GM18858 (cell line): ENCODE data around the gene ALK.

ENCODE experiments used
- ATAC-seq: cut with Tn5 transposase; IDR thresholded peaks from one replicate; pipeline ENCODE4 v1.9.1; 2021; ENCODE audit not compliant: unreplicated experiment

Gene ALK

DNA sequence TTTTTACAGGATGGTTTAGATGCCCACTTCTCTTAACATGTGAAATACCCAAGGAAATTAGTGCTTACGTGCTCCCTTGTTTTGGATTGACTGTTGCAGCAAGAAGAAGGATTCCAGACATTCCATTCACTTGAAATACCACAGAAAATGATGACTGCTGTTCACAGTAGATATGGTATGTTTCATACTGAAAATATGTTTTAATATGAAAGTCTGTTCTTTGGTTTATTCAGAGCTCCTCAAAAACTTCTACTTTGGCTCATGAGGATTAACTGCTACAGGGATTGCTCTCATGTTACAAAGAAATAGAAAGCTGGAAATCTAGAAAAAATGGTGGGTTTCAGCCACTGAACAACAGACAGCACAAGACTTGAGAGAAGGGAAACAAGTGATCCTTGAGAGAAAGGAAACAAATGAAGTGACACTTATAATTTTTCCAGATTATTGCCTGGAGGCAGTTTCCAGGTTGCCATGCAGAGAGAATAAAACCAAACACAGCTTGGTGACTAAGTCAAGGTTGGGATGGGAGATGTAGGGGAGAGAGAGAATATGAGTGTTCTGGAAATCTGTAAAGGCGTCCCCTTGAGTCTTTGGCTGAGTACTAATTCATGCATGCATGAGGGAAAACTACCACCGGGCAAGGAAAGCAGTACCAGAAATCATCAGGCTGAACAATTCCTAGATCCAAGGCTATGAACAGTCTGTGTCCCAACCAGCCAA, 458.0 kb downstream of the ALK start:
- ATAC-seq: no peak

DNA sequence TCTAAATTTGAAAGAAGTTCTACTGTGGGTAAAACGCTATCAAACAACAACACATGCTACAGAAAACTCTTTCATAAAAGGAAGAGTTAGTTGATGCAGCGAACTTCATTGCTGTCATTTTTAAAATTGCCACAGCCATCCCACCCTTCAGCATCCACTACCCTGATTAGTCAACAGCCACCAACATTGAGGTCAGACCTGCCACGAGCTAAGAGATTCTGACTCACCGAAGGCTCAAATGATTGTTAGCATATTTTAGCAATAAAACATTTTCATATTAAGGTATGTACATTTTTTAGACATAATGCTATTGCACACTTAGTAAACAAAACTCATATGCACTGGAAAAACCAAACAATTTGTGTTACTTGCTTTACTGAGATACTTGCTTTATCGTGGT, 459.1 kb downstream of the ALK start:
- no peak for ATAC-seq

DNA sequence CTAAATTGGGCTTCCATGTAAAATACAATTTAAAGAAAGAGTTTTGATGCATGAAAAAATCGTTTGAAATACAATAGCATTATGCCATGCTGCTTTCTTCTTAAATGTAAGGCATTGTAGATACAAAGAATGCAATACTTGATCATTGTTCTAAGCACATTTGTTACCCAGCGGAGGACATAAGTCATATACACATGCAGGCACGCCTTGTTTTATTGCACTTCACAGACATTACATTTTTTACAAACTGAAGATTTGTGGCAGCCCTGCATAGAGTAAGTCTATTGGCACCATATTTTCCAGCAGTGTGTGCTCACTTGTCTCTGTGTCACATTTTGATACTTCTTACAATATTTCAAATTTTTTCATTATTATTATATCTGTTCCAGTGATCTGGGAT, 461.2 kb downstream of the ALK start:
- no peak for ATAC-seq

DNA sequence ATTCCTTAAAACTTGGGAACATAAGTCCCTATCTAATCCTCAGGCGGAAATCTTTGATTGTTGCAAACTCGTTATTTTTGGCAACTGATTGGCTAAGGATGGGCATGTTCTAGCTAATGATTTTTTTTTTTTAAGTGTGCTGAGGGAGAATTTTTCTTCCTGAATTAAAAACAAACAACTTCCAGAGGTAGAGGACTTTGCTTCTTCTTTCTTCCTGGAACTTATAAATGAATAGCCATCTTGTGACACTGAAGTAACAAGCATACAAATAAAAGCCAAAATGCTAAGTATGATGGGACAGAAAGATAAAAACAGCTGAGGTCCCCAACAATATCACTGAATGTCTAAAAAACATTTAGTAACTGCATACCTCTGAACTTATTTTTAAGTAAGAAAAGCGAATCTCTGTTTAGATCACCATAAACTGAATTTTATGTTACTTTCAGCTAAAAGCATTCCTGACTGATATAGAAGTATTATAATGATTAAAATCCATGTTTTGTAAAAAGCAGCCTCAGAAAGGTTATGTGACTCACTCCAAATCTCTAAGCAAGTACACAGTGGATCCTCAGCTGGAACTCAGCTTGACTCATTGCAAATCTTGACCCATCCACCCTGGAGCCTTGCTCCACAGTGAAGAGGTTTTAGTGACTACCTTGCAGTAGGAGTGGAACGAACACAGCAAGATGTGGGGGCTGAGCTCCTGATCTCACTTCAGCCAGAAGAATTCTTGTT, 461.8 kb downstream of the ALK start:
- no peak for ATAC-seq

DNA sequence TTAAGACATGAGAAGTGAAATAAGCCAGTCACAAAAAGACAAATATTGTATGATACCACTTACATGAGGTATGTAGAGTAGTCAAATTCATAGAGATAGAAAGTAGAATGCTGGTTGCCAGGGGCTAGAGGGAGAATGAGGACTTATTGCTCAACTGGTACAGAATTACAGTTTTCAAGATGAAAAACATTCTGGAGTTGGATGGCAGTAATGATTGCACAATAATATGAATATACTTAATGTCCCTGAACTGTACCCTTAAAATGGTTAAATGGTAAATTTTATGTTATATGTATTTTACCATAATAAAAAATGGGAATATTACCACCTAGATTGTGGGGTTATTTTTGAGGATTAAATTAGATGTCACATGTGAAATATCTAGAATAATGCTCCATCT, 465.0 kb downstream of the ALK start:
- ATAC-seq: no peak

DNA sequence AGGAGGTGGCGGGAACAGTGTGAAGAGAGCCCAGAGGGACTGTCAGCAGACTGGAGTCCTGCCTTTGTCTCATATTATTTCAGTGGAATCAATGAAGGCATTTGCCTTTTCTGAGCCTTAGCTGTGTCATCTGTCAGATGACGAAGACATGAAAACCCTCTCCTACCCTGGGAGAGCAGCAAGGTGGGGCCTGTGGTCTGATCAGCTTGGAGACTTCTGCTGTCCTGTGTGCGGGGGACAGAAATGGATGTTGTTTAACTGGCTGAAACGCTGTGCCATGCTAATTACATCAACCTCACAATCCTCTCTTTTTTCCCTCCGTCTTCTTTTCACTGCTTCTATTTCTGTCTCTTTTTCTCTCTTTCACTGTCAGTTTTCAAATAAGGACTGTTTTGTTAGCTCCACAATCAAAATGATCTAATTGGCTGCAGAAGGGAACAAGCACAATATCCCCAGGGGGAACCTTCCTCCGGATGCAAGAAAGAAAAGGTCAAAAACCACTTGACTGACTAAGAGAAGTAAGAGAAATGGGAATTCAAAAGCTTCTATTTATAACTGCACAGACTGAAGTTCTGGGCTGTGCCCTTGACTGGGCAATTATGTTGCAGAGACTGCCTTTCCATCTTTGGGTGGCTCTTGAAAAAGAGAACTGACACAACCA, 466.1 kb downstream of the ALK start:
- ATAC-seq: no peak

DNA sequence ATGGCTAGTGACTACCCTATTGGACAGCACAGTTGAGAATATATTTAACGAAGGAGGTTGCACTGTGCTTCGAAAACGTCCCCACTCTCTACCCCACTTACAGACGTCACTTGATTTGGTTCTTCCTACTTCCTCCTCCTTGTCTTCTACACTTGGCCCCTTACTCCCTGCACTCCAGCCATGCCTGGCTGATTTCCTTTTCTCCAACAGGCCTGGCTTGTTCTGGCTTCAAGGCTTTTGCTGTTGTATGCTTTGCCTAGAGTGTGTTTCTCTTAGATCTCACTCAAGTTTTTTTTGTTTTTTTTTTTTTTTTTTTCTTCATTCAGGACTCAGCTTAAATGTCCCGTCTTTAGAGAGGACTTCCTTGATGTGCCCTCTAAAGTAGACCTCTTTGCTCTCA, 469.4 kb downstream of the ALK start:
- no peak for ATAC-seq

DNA sequence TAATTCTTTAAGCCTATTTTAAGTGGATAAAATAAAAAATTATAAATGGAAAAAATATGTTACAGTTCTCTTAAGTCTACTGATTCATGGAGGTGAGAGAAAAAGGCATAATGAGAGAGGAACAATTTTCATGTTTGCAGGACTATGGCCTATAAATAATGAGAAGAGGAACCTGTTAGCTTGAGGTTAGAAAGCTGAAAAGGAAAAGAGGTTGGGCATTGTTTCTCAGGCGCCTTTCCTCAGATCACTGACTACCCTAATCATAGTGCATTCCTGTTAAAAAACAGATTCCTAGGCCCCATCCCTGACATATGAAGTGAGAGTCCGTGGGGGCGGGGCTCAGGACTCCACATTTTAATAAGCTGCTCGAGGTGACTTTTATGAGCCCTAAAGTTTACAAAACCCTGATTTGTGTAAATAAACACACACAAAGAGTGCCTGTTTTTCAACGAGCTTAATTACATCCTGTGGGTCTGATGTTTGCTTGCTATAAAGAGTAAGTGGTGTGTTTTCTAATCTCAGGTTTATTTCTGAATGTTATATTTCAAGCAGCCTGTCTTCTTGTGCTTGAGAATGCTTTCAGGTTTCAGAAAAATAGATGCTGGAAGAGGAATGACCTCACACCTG, 470.7 kb downstream of the ALK start:
- no peak for ATAC-seq

DNA sequence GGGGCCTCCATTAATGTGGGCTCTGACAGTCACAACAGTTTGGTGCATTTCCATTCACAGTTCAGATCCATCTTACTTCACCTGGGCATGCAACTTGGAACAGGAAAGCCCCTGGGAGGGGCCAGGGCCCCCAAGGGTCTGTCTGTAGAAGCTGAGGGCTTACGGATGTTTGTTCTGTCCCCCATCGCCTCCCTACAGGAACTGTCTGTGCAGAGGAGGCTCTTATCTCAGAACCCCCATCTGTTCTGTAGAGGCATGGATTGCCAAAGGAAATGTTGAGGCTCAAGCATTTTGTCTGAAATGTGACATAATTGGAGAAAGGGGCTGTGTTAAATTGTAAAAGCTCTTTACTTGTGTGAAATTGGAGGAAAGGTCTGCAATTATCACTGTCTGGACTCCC, 471.9 kb downstream of the ALK start:
- no peak for ATAC-seq

DNA sequence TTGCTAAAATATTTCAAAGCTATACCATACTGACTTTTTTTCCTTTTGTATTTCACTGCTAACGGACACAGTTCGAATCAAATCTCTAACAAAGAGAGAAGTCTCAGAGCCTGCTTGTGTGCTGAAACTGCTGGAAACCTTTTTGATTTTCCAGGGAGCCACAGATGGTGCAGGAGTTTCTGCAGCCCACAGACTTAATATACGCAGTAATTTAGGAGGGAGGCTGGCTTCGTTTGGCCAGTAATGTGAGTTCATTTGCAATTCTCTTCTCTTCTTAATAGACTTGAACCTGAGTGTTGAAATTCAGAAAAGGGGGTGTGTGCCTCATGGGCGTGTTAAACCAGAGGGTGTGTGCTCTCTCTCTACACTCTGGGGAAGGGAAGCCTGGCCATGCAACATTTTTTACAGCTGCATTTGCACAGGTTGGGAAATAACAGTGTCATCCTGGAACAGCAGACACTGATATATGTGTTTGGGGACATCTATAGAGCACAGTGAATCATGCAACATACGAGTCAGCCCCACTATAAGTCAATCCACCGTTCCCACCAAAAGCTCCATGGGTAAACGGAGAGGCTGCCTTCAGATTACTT, 473.2 kb downstream of the ALK start:
- ATAC-seq: no peak

DNA sequence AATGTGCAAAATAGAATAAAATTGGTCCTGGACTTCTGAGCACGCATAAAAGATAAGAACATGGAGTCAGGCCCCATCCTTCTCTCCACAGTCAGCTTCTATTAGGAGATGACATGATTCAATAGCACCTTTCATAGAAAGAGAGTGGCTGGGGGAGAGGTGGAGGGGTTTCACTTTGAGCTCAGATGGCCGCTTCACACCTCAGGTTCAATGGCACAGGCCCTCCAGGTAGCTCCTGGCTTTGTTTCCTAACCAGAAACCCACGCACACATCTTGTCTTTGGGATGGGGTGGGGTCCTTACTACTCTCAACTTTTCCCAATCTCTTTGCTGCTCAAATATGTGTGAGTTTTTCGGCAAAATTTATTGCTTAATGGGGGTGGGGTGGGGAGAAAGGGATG, 473.9 kb downstream of the ALK start:
- no peak for ATAC-seq

DNA sequence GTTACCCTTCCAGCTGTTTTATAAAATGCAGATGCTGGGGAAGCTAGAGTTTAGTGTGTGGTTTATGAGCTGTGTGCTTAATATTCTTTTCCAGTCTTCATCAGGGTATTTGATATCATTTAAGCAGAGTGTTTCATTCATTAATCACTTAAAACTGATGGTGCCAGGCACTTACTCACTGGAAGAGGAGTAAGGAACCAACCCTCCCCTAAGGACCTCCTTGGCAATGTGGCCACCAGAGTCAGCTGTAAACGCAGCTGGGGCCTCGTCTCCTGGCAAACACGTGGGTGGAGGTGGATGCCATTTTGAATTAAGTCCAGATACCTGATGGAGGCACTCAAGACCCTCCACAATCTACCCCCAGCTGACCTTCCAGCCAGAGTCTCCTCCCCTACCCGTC, 474.5 kb downstream of the ALK start:
- no peak for ATAC-seq

DNA sequence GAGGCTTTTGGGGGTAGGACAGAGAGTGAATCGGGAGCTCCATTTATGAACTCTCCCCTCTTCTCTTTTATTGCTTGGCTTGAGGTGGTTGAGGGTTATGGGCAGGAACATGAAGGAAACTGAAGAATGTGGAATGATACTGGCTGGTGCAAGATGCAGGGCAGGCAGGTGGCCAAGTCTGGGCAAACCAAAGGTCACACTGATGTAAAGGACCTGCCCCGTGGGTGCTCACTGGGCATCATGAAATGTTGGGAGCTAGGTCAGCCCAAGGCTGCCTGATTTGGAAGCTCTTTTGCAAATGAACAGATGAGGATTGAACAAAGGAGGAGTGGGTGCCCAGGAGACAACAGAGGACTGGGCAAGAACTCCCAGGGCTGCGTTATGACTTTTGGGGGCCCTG, 477.2 kb downstream of the ALK start:
- no peak for ATAC-seq

DNA sequence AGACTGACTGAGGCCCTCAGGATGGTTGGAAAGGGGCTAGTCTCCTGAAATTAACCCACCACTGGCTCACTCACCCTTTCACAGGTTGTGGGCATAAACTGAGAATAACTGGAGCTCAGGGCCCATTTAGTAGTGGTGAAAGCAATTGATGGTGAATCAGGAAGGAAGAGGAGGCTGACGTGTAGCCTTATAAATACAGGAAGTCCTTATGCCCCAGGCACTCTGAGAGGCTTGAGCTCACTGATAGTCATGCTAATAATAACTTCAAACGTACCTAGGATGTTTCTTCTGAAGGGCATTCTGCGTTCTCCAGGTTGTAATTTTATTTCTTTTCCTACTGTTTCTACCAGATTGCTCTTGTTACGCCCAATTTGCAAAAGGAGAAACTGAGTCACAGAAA, 477.8 kb downstream of the ALK start:
- ATAC-seq: no peak

DNA sequence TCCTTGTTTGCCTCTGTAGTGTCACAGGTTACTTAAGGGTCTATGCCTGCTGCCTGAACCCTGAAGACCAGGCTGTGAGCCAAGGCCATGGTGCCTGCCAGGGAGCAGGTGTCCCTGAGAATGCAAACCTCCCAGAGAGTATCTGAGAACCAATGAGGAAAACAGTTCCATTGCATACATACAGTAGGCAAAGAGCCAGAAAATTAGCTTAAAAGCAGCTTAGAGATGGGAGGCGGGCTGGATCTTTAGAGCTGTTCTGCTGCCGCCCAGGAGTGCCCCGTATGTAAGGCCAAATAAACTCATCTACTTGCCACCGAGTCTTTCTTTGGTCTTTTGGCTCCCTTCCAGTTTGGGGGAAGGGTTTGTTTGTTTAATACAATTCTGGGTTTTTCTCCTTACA, 478.2 kb downstream of the ALK start:
- ATAC-seq: no peak

DNA sequence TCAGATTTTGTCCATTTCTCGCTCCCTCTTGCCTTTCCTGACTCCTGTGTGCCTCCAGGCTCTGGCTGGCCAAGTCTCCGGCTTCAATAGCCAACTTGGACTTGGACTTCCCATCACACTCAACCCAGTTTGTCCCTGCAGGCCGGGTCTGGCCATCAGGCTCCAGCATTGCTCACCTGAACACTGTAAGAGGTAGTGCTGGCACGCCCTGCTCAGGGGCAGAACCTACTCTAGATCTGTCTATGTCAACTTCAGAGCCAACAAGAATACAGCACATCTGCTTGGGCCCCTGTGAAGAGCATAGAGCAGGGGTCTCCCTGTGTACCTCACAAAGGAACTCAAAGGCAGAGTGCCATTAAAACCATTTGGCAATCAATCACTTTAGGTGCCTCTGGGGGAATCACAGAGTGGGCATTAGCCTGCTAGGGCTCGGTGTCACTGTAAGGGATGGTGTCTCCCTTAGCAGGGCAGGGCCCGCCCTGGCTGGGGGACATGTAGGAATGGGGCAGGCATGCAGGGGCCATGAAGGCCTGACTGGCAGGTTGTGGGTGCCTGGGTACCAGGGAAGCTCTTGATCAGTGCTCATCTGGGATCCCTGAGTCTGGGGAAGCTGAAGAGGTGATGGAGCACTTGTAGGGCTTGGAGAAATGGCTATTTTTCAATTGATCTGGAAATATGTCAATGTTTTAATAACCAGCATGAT, 480.3 kb downstream of the ALK start:
- ATAC-seq: no peak

DNA sequence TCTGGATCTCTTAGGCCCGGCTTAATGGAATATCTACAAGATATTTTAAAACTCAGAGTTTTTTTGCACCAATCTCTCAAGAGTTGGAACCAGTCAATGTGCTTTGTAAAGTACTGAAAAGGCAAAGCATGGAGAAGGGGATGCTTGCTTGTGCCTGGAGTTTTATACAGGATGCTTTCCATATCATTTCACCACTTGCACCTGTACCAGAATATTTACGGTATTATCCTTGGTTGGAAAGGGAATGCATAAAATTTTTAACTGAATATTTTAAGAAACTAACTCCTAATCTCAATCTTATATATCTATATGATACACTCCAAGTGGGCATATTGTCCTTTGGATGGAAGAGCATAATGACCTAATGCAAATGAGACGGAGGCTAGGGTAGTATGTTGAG, 487.5 kb downstream of the ALK start:
- ATAC-seq: no peak

DNA sequence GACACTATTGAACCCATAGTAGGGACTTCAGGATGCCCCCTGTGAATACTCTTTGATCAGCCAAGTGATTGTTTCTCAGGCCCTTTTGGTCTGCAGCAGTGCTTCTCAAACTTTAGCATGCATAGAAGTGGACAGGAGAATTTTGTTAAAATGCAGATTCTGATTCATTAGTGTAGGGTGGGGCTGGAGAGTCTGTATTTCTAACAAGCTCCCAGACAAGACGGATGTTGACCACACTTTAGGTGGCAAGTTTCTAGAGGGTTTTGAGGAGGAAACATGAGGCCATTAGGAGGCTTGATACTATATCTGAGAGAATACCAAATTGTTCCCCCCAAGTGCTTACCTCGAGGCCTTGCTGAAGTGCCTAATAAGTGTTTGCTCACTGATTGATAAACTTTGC, 488.3 kb downstream of the ALK start:
- no peak for ATAC-seq

DNA sequence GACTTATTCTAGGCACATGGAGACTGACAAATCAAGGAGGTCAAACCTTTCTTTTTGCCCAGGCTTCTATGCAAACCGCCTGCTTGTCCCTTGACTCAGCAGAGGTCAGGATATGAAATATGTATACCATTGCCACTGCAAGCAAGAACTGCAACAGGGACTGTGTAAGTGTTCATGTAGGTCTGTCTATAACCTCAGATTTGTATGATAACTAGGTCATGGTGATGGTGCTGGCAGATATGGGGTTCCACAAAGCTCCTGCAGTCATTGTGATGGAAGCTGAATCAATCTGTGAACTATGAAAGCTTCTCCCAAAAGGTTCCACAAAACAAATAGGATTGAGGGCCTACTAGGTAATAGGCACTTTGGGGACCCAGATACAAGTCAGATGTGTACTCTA, 489.9 kb downstream of the ALK start:
- ATAC-seq: no peak

DNA sequence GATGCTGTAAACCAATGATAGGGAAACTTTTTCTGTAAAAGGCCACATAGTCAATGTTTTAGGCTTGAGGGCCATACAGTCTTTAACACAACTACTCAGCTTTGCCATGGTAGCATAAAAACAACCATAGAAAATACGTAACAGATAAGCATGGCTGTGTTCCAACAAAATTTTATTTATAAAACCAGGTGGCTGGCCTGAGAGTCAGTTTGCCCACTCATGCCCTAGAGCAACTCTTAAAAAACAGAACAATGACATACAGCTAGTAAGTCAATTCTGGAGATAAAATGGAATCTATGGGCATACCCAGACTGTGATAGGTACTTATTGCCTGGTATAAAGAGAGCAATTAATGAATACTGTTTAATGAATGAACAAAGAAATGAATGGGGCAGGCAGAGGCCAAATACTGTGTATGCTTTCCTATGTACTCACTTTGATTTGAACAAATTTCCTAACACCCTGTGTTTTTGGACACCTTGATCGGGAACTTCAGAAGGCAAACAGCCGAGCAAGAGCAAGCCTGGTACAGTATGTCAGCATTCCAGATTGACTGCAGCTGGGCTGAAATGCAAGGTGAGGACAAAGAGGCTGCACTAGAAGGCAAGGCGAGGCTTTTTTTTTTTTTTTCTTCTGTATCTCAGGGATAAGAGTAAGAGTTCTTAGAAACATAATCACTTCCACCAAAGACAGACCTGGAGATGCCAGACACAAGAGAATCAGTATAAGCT, 490.8 kb downstream of the ALK start:
- no peak for ATAC-seq
